SK-N-SH (cell line): ENCODE data around the gene PDE11A. TPM values are rescaled to one million over a fixed set of nuclear protein-coding genes. Genes with fewer than 3 reads are reported as not detected.

Experiments used
- CTCF ChIA-PET: fragments of 300-600, 350-600 bp; formaldehyde crosslinking; extraction: SDS; loops from one replicate; lab custom pipeline; 2021; lab: Yijun Ruan, JAX
- POLR2A ChIA-PET: fragments of 350-600 bp; sonication (Branson Sonifier 250); formaldehyde crosslinking; extraction: SDS; loops from one replicate; lab custom pipeline; 2020; ENCODE audit warnings: antibody characterized with exemption, inconsistent platforms; lab: Yijun Ruan, JAX
- DNase-seq: peaks from one replicate; pipeline ENCODE4 v3.0.0; 2012
- H2AFZ ChIP-seq: fragments of 200-600 bp; sonication (generic); 2 replicates; pipeline ENCODE4 v1.8.1; 2016; ENCODE audit warnings: antibody characterized with exemption, mild to moderate bottlenecking, low read depth
- H3F3A ChIP-seq: fragments of 200-600 bp; sonication (generic); replicated peaks from 2 replicates; pipeline ENCODE3; 2016; ENCODE audit warnings: antibody characterized with exemption, mild to moderate bottlenecking; ENCODE audit not compliant: insufficient read depth
- H3K27ac ChIP-seq, 2 experiments: fragments of 200-500 bp in 1 of 2; fragments of 200-600 bp in 1 of 2; sonication (Bioruptor generic) in 1 of 2; sonication (generic), shearing (Covaris generic) in 1 of 2; 2 replicates each; pipeline versions ENCODE4 v1.5.1 to v1.6.1; 2014 to 2016; ENCODE audit warnings: low read depth in 2 of 2, inconsistent platforms in 1 of 2, low read length in 1 of 2, mild to moderate bottlenecking in 1 of 2, mixed read lengths in 1 of 2
- H3K27me3 ChIP-seq: fragments of 200-600 bp; sonication (generic), shearing (Covaris generic); 2 replicates; pipeline ENCODE4 v1.6.1; 2016; ENCODE audit warnings: mixed run types; ENCODE audit not compliant: insufficient read depth
- H3K36me3 ChIP-seq, 2 experiments: fragments of 200-500 bp in 1 of 2; fragments of 200-600 bp in 1 of 2; sonication (Bioruptor generic) in 1 of 2; sonication (generic) in 1 of 2; replicated peaks in 1 of 2; 2 replicates each; pipeline versions ENCODE3 to v1.5.1; 2014 to 2016; ENCODE audit warnings: low read length in 1 of 2, mild to moderate bottlenecking in 1 of 2; ENCODE audit not compliant: insufficient read depth in 2 of 2, control insufficient read depth in 1 of 2
- H3K4me1 ChIP-seq, 2 experiments: fragments of 200-500 bp in 1 of 2; fragments of 200-600 bp in 1 of 2; sonication (Bioruptor generic) in 1 of 2; sonication (generic), shearing (Covaris generic) in 1 of 2; 2 replicates each; pipeline versions ENCODE4 v1.5.1 to v1.6.1; 2014 to 2016; ENCODE audit warnings: low read depth in 1 of 2, low read length in 1 of 2, mixed run types in 1 of 2; ENCODE audit not compliant: insufficient read depth in 2 of 2, control insufficient read depth in 1 of 2
- H3K4me2 ChIP-seq: fragments of 200-600 bp; sonication (generic), shearing (Covaris generic); 2 replicates; pipeline ENCODE4 v1.6.1; 2017; ENCODE audit warnings: mixed run types
- H3K4me3 ChIP-seq, 2 experiments: fragments of 200-500 bp in 1 of 2; fragments of 200-600 bp in 1 of 2; sonication (Bioruptor generic) in 1 of 2; sonication (generic), shearing (Covaris generic) in 1 of 2; 2 replicates each; pipeline versions ENCODE4 v1.5.1 to v1.8.1; 2014 to 2016; ENCODE audit warnings: low read depth in 2 of 2, inconsistent platforms in 1 of 2, low read length in 1 of 2, mild to moderate bottlenecking in 1 of 2, mixed read lengths in 1 of 2, moderate library complexity in 1 of 2
- H3K79me2 ChIP-seq: fragments of 200-600 bp; sonication (generic); 2 replicates; pipeline ENCODE4 v1.8.1; 2017; ENCODE audit warnings: mild to moderate bottlenecking; ENCODE audit not compliant: insufficient read depth
- H3K9ac ChIP-seq: fragments of 200-600 bp; sonication (generic); 2 replicates; pipeline ENCODE4 v1.6.1; 2017; ENCODE audit warnings: mixed run types
- H3K9me2 ChIP-seq: fragments of 200-600 bp; sonication (generic); 2 replicates; pipeline ENCODE4 v1.6.1; 2017; ENCODE audit warnings: mixed run types
- H3K9me3 ChIP-seq: fragments of 200-600 bp; sonication (generic); 2 replicates; pipeline ENCODE4 v1.6.1; 2017; ENCODE audit warnings: mixed run types, mild to moderate bottlenecking, moderate library complexity
- H4K20me1 ChIP-seq: fragments of 200-600 bp; sonication (generic); 2 replicates; pipeline ENCODE4 v1.6.1; 2017; ENCODE audit warnings: mild to moderate bottlenecking, mixed run types; ENCODE audit not compliant: insufficient read depth
- ELF1 ChIP-seq: IDR thresholded peaks from 2 replicates; pipeline ENCODE4 v1.4.0; 2012
- EZH2phosphoT487 ChIP-seq: fragments of 200-600 bp; sonication (generic); IDR thresholded peaks from 2 replicates; pipeline ENCODE4 v1.6.1; 2017; ENCODE audit warnings: low read depth, mixed run types, mild to moderate bottlenecking, antibody characterized with exemption, moderate library complexity, borderline replicate concordance
- FOXJ3 ChIP-seq: sonication (generic); formaldehyde crosslinking; IDR thresholded peaks from 2 replicates; pipeline ENCODE4 v1.5.1; 2020; ENCODE audit warnings: mild to moderate bottlenecking, missing genetic modification reagents
- FOXM1 ChIP-seq: IDR thresholded peaks from 2 replicates; pipeline ENCODE4 v1.4.0; 2012; ENCODE audit warnings: low read depth, mild to moderate bottlenecking
- GATA2 ChIP-seq: sonication (generic); formaldehyde crosslinking; IDR thresholded peaks from 2 replicates; pipeline ENCODE4 v1.5.0; 2020; ENCODE audit warnings: mild to moderate bottlenecking, missing genetic modification reagents
- MXI1 ChIP-seq: IDR thresholded peaks from 2 replicates; pipeline ENCODE4 v1.6.1; 2012; ENCODE audit warnings: mild to moderate bottlenecking, low read depth, low read length, improper control_type of control experiment
- NFIC ChIP-seq: IDR thresholded peaks from 2 replicates; pipeline ENCODE4 v1.4.0; 2012; ENCODE audit warnings: borderline replicate concordance
- POLR2AphosphoS5 ChIP-seq: IDR thresholded peaks from 2 replicates; pipeline ENCODE4 v1.6.1; 2012; ENCODE audit warnings: low read depth, low read length
- RAD21 ChIP-seq: IDR thresholded peaks from 2 replicates; pipeline ENCODE4 v1.6.1; 2012; ENCODE audit warnings: mild to moderate bottlenecking, low read length
- RCOR1 ChIP-seq: fragments of 150-350 bp; IDR thresholded peaks from 2 replicates; pipeline ENCODE4 v1.6.1; 2017; ENCODE audit warnings: antibody characterized with exemption, low read length
- RFX5 ChIP-seq: IDR thresholded peaks from 2 replicates; pipeline ENCODE4 v1.6.1; 2012; ENCODE audit warnings: mild to moderate bottlenecking, improper control_type of control experiment, low read length
- TAF1 ChIP-seq: IDR thresholded peaks from 2 replicates; pipeline ENCODE4 v1.6.1; 2012; ENCODE audit warnings: low read depth, mild to moderate bottlenecking, low read length, moderate library complexity, borderline replicate concordance
- WGBS: methylation state at CpG from one replicate; pipeline ENCODE4 v1.1.6; 2017; ENCODE audit warnings: low lambda C conversion rate; 5-methylcytosine and 5-hydroxymethylcytosine counted together
- polyA plus RNA-seq, 3 experiments: library from polyadenylated mRNA; depleted of rRNA; stranded (reverse); fragments of >200 nt; gene quantifications; 2 replicates each; pipeline ENCODE4 v1.2.3, GENCODE V29; 2012
- TF ChIP-seq, protein P1 (sequence below): IDR thresholded peaks from 2 replicates; pipeline ENCODE4; 2012
- TF ChIP-seq, protein P2 (sequence below): fragments of 150-350 bp; IDR thresholded peaks from 2 replicates; pipeline ENCODE4 v1.6.1; 2017; ENCODE audit warnings: antibody characterized with exemption, low read length, low read depth, borderline replicate concordance
- TF ChIP-seq, protein P3 (sequence below): fragments of 150-350 bp; IDR thresholded peaks from 2 replicates; pipeline ENCODE4 v1.6.1; 2016; ENCODE audit warnings: mild to moderate bottlenecking, low read depth, low read length
- TF ChIP-seq, protein P4 (sequence below): fragments of 200-600 bp; sonication (generic); IDR thresholded peaks from 2 replicates; pipeline ENCODE4 v1.6.1; 2017; ENCODE audit warnings: antibody characterized with exemption, mild to moderate bottlenecking, moderate library complexity

Gene PDE11A
- polyA plus RNA-seq, 1 of the 3 experiments (the other 2 are of a cell fraction), result 0.10 TPM

GRCh38 chr2:177584030-177584692, 488.4 kb downstream of the PDE11A start:
- 75% methylated on average over 6 of the region's 6 CpGs for WGBS
- ChIA-PET POLR2A (no interaction called here), CTCF (no interaction called here)
- Histone ChIP-seq H3K9me3 (no peaks in the 10 kb centered on the region), H3K79me2 (no peaks in the 10 kb centered on the region), H2AFZ (no peak overlapping the region), H3F3A (no peaks in the 10 kb centered on the region), H3K4me2 (no peak overlapping the region), H3K9me2 (no peaks in the 10 kb centered on the region), H3K9ac (no peak overlapping the region), H3K27ac (no peak overlapping the region), H3K36me3 (no peaks in the 10 kb centered on the region), H4K20me1 (no peaks in the 10 kb centered on the region), H3K4me1 (peaks cover 0 to 10% of the 10 kb centered on the region in 2 experiments; a peak in 1 of 4 replicates), H3K4me3 (no peak overlapping the region), H3K27me3 (no peaks in the 10 kb centered on the region)
- no peak for DNase-seq
- no peak for TF ChIP-seq FOXM1
- TF ChIP-seq, protein P1, sequence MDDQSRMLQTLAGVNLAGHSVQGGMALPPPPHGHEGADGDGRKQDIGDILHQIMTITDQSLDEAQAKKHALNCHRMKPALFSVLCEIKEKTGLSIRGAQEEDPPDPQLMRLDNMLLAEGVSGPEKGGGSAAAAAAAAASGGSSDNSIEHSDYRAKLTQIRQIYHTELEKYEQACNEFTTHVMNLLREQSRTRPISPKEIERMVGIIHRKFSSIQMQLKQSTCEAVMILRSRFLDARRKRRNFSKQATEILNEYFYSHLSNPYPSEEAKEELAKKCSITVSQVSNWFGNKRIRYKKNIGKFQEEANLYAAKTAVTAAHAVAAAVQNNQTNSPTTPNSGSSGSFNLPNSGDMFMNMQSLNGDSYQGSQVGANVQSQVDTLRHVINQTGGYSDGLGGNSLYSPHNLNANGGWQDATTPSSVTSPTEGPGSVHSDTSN, result no peak
- no peak for TF ChIP-seq FOXJ3 (CRISPR knock-in tag)
- TF ChIP-seq, protein P2, sequence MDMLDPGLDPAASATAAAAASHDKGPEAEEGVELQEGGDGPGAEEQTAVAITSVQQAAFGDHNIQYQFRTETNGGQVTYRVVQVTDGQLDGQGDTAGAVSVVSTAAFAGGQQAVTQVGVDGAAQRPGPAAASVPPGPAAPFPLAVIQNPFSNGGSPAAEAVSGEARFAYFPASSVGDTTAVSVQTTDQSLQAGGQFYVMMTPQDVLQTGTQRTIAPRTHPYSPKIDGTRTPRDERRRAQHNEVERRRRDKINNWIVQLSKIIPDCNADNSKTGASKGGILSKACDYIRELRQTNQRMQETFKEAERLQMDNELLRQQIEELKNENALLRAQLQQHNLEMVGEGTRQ, result no peak

GRCh38 chr2:177582000-177582399, 490.6 kb downstream of the PDE11A start:
- no peak for DNase-seq
- Histone ChIP-seq H3K9me2 (0 out of 2 replicates have a peak, but pooled peaks cover 3% of the 10 kb centered on the region), H3F3A (no peaks in the 10 kb centered on the region), H3K79me2 (no peaks in the 10 kb centered on the region), H3K27ac (no peak overlapping the region), H2AFZ (no peak overlapping the region), H3K9ac (no peak overlapping the region), H4K20me1 (no peaks in the 10 kb centered on the region), H3K4me2 (no peak overlapping the region), H3K4me1 (peaks cover 0 to 7% of the 10 kb centered on the region in 2 experiments; a peak in 1 of 4 replicates), H3K4me3 (no peak overlapping the region), H3K36me3 (no peaks in the 10 kb centered on the region), H3K9me3 (no peaks in the 10 kb centered on the region), H3K27me3 (no peaks in the 10 kb centered on the region)
- WGBS, result 53% methylated on average over 1 of the region's 1 CpG
- ChIA-PET CTCF (interaction anchor here (1.8 kb wide), 1 partner anchor 22 kb away, joined by 6 read pairs; no protein-coding TSS in a partner anchor), POLR2A (no interaction called here)
- TF ChIP-seq RFX5 (no peak), POLR2AphosphoS5 (no peak), GATA2 (no peak), TAF1 (no peak), NFIC (no peak), MXI1 (no peak), RAD21 (no peak), ELF1 (no peak), RCOR1 (no peak), EZH2phosphoT487 (no peak), FOXJ3 (CRISPR knock-in tag) (no peak)
- TF ChIP-seq, protein P3, sequence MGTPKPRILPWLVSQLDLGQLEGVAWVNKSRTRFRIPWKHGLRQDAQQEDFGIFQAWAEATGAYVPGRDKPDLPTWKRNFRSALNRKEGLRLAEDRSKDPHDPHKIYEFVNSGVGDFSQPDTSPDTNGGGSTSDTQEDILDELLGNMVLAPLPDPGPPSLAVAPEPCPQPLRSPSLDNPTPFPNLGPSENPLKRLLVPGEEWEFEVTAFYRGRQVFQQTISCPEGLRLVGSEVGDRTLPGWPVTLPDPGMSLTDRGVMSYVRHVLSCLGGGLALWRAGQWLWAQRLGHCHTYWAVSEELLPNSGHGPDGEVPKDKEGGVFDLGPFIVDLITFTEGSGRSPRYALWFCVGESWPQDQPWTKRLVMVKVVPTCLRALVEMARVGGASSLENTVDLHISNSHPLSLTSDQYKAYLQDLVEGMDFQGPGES, result no peak
- TF ChIP-seq, protein P1, result no peak
- TF ChIP-seq, protein P4, sequence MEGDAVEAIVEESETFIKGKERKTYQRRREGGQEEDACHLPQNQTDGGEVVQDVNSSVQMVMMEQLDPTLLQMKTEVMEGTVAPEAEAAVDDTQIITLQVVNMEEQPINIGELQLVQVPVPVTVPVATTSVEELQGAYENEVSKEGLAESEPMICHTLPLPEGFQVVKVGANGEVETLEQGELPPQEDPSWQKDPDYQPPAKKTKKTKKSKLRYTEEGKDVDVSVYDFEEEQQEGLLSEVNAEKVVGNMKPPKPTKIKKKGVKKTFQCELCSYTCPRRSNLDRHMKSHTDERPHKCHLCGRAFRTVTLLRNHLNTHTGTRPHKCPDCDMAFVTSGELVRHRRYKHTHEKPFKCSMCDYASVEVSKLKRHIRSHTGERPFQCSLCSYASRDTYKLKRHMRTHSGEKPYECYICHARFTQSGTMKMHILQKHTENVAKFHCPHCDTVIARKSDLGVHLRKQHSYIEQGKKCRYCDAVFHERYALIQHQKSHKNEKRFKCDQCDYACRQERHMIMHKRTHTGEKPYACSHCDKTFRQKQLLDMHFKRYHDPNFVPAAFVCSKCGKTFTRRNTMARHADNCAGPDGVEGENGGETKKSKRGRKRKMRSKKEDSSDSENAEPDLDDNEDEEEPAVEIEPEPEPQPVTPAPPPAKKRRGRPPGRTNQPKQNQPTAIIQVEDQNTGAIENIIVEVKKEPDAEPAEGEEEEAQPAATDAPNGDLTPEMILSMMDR, result no peak
